Measurements from ENCODE around the gene MOSMO.

- TF ChIP-seq, protein P1, sequence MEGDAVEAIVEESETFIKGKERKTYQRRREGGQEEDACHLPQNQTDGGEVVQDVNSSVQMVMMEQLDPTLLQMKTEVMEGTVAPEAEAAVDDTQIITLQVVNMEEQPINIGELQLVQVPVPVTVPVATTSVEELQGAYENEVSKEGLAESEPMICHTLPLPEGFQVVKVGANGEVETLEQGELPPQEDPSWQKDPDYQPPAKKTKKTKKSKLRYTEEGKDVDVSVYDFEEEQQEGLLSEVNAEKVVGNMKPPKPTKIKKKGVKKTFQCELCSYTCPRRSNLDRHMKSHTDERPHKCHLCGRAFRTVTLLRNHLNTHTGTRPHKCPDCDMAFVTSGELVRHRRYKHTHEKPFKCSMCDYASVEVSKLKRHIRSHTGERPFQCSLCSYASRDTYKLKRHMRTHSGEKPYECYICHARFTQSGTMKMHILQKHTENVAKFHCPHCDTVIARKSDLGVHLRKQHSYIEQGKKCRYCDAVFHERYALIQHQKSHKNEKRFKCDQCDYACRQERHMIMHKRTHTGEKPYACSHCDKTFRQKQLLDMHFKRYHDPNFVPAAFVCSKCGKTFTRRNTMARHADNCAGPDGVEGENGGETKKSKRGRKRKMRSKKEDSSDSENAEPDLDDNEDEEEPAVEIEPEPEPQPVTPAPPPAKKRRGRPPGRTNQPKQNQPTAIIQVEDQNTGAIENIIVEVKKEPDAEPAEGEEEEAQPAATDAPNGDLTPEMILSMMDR (IDR thresholded peaks at IDR 0.05; ENCODE audit: extremely low read depth in 1 of 2, insufficient read depth in 1 of 2, low read depth in 1 of 2, low read length in 2 of 2) = no peak
- TF ChIP-seq POLR2AphosphoS5 (IDR thresholded peaks at IDR 0.05; ENCODE audit: insufficient read depth, low read depth, low read length) = no peak
Measured at GRCh38 chr16:22065252-22065651, 57.3 kb downstream of the MOSMO start.

All from endothelial cell of umbilical vein (primary cell).